Lower leg skin (tissue), 3 donors: Measurements from ENCODE around the gene ITGB8.

Experiments used
- CTCF ChIP-seq, 3 donors: fragments of 450-650 bp; IDR thresholded peaks; one replicate each; pipeline ENCODE4 v1.5.1; 2016; ENCODE audit warnings: antibody characterized with exemption in 3 of 3, mild to moderate bottlenecking in 3 of 3, moderate library complexity in 2 of 3
- POLR2A ChIP-seq, 2 donors: fragments of 450-650 bp; IDR thresholded peaks; one replicate each; pipeline ENCODE4 v1.6.1; 2016 to 2017; ENCODE audit warnings: antibody characterized with exemption in 2 of 2, mild to moderate bottlenecking in 1 of 2, moderate library complexity in 1 of 2

- TF ChIP-seq CTCF (IDR thresholded peaks at IDR 0.05): no peak
- no peak for TF ChIP-seq POLR2A (IDR thresholded peaks at IDR 0.05)
These were observed 64.4 kb downstream of the ITGB8 start for GRCh38 chr7:20395104-20395503.
